ENCODE data around the gene SNAI1. TPM values are rescaled to one million over a fixed set of nuclear protein-coding genes. Genes with fewer than 3 reads are reported as not detected.

Gene SNAI1
- 11.3 and 12.2 TPM in 2 replicates for total RNA-seq

DNA sequence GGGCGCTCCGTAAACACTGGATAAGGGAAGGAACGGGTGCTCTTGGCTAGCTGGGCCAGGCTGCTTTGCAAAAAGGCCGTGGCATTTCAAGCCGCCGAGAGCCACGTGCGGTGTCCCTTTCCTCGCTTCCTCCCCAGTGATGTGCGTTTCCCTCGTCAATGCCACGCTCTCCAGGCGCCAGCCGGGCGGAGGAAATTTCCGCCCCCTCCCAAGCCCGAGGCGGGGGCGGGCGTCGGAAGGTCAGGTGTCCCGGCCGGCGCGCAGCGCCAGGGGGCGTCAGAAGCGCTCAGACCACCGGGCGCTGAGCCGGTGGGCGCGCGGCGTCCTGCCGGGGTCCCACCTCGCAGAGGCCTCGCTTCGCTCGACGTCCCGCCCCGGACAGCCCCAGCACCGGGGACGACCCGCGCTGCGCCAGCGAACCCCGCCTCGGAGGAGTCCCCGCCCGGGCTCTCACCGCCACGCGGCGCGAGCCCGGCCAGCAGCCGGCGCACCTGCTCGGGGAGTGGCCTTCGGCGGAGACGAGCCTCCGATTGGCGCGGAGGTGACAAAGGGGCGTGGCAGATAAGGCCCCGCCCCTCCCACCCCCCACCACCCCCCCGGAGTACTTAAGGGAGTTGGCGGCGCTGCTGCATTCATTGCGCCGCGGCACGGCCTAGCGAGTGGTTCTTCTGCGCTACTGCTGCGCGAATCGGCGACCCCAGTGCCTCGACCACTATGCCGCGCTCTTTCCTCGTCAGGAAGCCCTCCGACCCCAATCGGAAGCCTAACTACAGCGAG is at the start of gene SNAI1:
TSS of gene SNAI1 (plus strand) at position 635 of the 777 bp plus-strand sequence. CDS start at position 715, 80 bp downstream.

DNA sequence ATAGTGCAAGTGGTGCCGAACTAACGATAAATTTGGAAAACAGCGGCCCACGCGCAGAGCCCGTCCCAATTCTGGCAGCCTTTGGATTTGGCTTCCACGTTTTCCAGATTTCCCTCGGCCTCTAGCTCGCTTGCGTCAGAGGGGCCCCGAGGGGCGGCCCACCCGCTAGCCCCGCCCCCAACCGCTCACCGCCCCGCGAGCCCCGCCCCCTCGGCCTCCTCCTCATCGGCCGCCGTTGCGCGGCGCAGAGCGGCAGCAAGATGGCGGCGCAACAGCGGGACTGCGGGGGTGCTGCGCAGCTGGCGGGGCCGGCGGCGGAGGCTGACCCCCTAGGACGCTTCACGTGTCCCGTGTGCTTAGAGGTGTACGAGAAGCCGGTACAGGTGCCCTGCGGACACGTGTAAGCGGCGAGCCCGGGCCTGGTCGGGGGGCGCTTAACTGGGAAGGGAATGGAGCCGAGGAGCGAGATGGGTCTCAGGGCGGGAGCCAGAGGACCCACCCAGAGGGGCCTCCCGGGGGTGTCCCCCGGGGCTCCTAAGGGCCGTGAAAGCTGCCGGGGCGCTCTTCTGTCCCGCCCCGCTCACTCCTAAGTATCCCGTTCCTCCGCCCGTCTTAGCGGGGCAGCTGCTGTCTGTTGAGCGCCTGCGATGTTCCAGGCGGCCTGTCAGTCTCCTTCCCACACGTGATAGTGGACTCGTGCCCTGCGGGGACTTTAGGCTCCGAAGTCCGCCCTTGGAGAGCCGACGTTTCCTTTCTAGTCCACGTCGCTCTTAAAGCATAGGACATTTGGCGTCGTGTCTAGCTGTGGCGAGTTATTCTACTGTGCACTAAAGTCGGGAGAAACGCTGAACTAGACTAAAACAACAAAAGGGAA is 46.4 kb upstream of the SNAI1 start, which contains the start of gene RNF114:
TSS of gene RNF114 (plus strand) at position 245 of the 874 bp plus-strand sequence. CDS start at position 261, 16 bp downstream.

Other genes starting within 250 kb of the SNAI1 start
- 4.8 and 6.3 TPM in 2 replicates for gene SLC9A8, start 170.2 kb upstream of the SNAI1 start, total RNA-seq
- 3.1 and 4.4 TPM in 2 replicates for gene SPATA2, start 67.5 kb upstream of the SNAI1 start, total RNA-seq
- gene RNF114, start 46.6 kb upstream of the SNAI1 start, total RNA-seq = 84.7 and 109 TPM in 2 replicates
- gene UBE2V1, start 130.2 kb downstream of the SNAI1 start, total RNA-seq = 64.3 and 77.2 TPM in 2 replicates
- 59.4 and 61.5 TPM in 2 replicates for gene PEDS1, start 170.7 kb downstream of the SNAI1 start, total RNA-seq
- 17.1 and 22.4 TPM in 2 replicates for gene CEBPB, start 207.8 kb downstream of the SNAI1 start, total RNA-seq

Measured in mammary microvascular endothelial cell (primary cell).